ENCODE results near the gene DZIP1.

GRCh38 chr13:95605448-95606125 is 38.9 kb downstream of the DZIP1 start:
- TF ChIP-seq CTCF (IDR thresholded peaks at IDR 0.05; ENCODE audit: control extremely low read depth in 1 of 3, insufficient read depth in 1 of 3, low read depth in 1 of 3, low read length in 3 of 3) = no peak
- no peak for TF ChIP-seq EZH2 (IDR thresholded peaks at IDR 0.05; ENCODE audit: low read depth, low read length, severe bottlenecking)
- TF ChIP-seq RFX5 (IDR thresholded peaks at IDR 0.05; ENCODE audit: borderline replicate concordance, low read depth, low read length) = no peak
- TF ChIP-seq BRCA1 (IDR thresholded peaks at IDR 0.05; ENCODE audit: low read depth, low read length) = no peak
- no peak for TF ChIP-seq ZNF274 (IDR thresholded peaks at IDR 0.05; ENCODE audit: borderline replicate concordance, extremely low read depth, low read length)
- TF ChIP-seq MAX (IDR thresholded peaks at IDR 0.05) = no peak
- no peak for TF ChIP-seq ATF2 (IDR thresholded peaks at IDR 0.05; ENCODE audit: low read length)
- no peak for TF ChIP-seq RNF2 (IDR thresholded peaks at IDR 0.05; ENCODE audit: borderline replicate concordance, low read depth, low read length, missing control alignments, poor library complexity, severe bottlenecking)

Measured in H1 (cell line).